ENCODE measurements around the gene SLC15A1.

DNA sequence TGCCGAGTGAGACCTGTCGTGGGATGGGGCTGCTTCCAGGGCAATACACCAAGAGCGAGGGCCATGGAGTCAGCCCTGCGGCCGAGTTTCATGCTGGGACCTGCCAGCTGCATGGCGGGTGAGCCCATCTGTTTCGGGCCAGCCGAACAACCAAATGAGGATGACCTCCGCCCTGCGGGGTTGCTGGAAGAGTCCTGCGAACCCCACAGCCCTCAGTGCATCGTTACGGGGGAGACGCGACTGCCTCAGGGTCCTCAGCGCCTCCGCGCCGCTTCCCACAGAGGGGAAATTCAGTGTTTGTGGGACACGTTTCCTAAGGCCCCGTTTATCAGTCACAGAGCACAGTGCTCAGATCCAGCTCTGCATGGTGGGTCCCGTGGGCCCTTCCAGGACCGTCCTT, 22.0 kb downstream of the SLC15A1 start:
- TF ChIP-seq ZBTB7A (tag by site-specific recombination; IDR thresholded peaks at IDR 0.05; ENCODE audit: low read depth) (no peak), ZNF549 (tag by site-specific recombination; IDR thresholded peaks at IDR 0.05) (no peak)
- TF ChIP-seq, protein P1, sequence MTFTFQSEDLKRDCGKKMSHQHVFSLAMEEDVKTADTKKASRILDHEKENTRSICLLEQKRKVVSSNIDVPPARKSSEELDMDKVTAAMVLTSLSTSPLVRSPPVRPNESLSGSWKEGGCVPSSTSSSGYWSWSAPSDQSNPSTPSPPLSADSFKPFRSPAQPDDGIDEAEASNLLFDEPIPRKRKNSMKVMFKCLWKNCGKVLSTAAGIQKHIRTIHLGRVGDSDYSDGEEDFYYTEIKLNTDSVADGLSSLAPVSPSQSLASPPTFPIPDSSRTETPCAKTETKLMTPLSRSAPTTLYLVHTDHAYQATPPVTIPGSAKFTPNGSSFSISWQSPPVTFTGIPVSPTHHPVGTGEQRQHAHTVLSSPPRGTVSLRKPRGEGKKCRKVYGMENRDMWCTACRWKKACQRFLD (tag by site-specific recombination; IDR thresholded peaks at IDR 0.05), result no peak

All from HEK293 (cell line).